ENCODE measurements around the gene AMH.
"Not testable (repeated sequence)": the region's sequence is repeated elsewhere in the genome, so short reads cannot be mapped to it uniquely, and the experiment has no call there.

The AMH gene

DNA sequence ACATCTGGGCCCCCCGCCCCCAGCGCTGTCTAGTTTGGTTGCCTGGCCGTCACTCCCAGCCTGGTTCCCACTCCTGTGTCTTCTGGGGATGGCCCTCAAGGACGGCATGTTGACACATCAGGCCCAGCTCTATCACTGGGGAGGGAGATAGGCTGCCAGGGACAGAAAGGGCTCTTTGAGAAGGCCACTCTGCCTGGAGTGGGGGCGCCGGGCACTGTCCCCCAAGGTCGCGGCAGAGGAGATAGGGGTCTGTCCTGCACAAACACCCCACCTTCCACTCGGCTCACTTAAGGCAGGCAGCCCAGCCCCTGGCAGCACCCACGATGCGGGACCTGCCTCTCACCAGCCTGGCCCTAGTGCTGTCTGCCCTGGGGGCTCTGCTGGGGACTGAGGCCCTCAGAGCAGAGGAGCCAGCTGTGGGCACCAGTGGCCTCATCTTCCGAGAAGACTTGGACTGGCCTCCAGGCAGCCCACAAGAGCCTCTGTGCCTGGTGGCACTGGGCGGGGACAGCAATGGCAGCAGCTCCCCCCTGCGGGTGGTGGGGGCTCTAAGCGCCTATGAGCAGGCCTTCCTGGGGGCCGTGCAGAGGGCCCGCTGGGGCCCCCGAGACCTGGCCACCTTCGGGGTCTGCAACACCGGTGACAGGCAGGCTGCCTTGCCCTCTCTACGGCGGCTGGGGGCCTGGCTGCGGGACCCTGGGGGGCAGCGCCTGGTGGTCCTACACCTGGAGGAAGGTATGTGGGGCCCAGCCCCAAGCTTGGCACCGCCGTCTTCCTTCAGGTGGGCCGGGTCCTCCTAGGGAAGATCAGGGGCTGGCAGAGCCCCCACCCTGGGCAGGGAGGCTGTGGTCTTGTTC, at the start of gene AMH:
Gene AMH (plus strand): TSS at position 314 of the 857 bp plus-strand sequence. CDS start 10 bp downstream, at position 324.
- no peak for DNase-seq

DNA sequence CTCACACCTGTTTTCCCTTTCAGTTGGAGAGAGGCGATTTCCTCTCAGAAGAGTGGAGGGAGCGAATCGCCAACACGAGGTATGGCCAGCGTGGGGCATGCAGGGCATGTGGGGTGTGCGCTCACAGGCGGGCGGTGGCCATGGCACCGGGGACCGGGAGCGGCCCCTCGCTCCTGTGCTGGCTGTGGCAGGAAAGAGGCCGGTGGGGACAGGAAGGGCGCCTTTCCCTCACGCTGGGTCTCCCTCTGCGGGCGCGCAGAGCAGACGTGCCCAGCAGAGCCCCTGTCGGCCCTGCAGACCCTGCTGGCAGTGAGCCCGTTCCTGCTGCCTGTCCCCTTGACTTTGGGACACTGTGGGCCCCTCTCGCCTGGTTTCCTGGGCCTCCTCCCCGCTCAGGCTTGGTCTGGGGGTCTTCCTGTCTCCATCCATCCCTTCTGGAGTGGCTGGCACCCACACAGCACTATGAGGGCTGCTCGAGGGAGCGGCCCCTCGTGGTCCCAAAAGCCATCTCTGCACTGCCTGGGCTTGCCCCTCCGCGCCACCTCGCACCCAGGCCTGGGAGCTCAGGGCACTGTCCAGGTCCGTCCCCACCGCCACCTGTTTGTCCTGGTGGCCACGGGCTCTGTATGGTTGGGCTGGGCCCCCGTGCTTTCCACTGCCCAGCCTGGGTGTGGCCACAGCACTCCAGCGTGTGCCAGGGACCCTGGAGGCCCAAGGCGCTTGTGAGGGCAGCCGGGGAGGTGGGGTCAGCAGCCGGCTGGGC, 49.1 kb upstream of the AMH start:
- no peak for DNase-seq

DNA sequence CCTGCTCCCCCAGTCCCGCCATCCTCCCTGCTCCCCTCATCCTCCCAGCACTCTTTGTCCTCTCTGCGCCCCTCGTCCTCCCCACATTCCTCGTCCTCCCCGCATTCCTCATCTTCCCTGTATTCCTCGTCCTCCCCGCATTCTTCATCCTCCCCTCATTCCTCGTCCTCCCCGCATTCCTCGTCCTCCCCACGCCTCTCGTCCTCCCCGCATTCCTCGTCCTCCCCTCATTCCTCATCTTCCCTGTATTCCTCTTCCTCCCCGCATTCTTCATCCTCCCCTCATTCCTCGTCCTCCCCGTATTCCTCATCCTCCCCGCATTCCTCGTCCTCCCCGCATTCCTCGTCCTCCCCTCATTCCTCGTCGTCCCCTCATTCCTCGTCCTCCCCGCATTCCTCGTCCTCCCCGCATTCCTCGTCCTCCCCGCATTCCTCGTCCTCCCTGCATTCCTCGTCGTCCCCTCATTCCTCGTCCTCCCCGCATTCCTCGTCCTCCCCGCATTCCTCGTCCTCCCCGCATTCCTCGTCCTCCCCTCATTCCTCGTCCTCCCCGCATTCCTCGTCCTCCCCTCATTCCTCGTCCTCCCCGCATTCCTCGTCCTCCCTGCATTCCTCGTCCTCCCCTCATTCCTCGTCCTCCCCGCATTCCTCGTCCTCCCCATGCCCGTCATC, 48.4 kb upstream of the AMH start:
- DNase-seq, result not testable (repeated sequence)

DNA sequence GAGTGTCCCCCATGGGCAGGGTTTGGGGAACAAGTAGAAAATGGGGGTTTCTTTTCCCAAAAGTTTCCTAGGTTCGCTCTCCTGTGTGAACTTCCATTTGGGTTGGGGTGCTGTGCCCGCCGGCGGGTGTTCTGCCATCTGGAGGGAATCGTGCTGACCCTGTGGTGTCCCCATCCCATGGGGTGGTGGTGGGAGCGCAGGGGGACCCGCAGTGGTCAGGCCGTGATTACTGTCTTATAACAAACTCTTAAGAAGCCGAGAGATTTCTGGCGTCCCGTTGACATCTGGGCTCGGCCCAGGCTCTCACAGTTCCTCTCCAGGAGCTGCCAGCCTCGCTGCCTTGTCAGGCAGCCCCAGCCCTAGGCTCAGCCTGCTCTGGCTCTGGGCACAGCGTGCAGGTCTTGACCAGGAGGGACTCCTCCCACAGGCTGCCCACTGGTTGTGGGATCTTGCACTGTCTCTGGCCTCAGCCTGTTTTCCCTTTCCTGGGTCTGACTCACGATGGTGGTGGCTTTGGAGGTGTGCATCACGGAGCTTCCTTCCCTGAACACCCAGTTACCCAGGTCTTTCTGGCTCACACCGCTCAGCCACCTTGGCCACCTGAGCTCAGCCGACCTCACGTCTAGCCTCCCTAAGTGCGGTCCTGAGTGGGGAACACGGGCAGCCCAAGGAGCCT, 47.5 kb upstream of the AMH start:
- no peak for DNase-seq

DNA sequence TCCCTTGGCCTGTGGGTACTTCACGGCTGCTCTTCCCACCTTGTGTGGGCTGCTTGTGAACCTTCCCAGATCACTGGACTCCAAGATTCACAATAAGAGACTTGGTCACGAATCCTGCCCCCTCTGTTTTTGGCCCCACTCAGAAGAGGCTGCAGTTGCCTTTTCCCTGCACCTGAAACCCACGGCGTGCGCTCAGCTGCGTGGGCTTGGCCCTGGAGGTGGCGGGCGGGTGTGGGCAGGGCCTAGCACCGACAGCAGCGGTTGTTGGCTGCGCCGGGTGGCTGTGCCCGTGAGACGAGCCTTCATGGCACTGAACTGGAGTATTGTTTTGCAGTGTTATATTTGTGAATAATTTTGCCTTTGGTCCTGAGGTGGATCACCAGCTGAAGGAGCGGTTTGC, 46.8 kb upstream of the AMH start:
- DNase-seq, result no peak

DNA sequence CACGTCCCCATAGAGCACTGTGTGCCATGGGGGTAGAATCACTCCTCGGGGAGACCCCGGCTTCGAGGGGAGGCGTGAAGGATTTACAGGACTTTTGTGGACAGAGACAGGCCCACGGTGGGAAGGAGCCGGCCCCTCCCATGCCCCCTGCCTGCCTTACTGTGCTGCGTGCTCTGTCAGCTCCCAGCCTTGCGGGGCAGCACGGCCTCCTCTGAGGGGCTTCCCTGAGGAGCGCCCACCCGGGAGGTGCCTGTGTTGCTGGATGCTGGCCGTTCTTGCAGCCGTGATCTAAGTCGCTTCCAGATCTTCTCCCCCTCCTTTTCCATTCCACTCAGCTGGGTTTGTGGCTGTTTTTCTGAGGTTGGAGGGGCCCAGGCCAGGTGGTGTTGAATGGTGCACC, 42.1 kb upstream of the AMH start:
- no peak for DNase-seq

DNA sequence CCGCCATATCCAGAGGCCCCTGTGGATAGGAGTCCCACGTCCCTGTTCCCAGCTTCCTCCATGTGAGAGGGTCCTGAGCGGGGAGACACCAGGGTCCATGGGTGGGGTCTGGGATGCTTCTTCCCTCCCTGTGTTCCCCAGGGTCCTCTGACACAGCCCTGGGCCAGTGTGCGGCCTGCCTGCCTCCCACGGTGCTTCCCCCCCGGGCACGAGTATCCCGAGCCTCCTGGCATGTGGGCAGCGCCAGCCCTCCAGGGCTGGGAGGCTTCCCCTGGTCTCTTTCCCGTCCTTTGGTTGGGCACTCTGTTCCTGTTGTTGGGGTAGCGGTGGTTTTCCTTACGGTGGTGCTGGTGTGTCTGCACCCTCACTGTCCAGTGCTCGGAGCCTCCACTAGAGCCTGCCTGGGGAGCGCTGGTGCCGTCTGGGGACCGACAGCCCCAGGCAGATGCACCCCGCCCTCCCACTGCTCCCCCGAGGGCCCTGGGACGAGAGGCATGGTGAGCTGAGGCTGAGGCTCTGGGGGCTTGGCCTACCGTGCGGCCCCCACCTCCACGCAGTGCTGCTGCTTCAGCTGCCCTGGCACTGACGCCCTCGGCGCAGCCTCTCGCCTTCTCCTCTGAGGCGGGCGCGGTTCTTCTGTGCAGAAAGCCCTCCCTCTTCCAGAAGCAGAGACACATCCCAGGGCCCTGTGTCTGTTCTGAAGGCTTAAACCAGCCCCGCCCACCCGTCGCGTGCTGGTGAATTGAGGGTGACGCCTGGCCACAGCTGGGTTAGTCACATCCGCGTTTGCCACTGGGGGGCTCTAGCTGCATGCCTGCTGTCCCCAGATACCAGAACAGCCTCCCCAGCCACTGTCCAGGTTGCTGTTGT, 40.9 kb upstream of the AMH start:
- no peak for DNase-seq

DNA sequence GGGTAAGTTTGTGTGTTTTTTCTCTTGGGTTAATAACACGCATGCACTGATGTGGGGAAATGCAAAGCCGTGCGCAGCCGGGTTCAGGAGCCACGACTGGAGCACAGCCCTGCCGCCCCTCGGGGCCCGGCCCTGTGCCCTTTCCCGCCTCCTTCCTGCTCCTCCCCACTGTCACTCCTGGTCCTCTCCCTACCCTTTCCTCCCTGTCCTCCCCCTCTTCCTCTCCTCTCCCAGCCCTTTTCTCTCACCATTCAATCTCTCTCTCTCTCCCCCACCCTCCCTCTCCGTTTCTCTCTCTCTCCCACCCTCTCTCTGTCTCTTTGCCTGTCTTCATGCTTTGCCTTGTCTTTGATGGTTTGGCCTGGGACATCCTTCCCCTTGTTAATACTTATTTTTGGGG, 40.1 kb upstream of the AMH start:
- DNase-seq, result no peak

DNA sequence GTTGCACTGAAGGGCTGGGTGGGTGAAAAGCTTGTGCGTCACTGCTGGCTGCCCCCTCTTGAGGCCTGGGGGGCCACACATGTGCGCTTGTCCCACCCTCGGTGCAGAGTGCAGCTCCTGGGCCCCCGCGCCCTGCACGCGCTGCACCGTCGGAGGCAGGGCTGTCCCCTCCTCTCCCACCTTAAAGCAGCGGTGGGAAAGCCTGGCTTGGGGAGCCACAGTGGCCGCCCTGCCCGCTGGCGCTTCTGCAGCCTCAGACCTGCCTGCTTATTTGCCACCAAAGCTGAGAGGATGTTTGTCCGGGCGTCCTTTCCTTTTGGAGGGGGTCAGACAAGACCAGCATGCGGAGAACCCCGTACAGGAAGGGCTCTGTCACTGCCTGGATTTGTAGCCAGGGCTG, 39.7 kb upstream of the AMH start:
- no peak for DNase-seq

DNA sequence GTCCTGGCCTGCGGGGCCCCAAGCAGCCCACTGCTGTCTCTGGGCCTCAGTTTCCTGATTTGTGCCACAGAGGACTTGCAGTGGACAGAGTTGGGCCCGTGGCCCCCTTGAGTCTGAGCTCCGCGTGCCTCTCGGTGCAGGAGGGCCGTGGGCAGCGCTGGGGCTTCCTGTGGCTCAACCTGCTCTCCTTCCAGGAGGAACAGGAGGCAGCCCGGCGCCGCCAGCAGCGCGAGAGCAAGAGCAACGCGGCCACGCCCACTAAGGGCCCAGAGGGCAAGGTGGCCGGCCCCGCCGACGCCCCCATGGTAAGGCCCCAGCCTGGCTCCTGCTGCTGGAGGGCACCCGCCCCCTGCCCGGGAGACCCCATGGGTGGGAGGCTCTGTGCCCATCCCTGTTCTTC, 38.9 kb upstream of the AMH start:
- no peak for DNase-seq

DNA sequence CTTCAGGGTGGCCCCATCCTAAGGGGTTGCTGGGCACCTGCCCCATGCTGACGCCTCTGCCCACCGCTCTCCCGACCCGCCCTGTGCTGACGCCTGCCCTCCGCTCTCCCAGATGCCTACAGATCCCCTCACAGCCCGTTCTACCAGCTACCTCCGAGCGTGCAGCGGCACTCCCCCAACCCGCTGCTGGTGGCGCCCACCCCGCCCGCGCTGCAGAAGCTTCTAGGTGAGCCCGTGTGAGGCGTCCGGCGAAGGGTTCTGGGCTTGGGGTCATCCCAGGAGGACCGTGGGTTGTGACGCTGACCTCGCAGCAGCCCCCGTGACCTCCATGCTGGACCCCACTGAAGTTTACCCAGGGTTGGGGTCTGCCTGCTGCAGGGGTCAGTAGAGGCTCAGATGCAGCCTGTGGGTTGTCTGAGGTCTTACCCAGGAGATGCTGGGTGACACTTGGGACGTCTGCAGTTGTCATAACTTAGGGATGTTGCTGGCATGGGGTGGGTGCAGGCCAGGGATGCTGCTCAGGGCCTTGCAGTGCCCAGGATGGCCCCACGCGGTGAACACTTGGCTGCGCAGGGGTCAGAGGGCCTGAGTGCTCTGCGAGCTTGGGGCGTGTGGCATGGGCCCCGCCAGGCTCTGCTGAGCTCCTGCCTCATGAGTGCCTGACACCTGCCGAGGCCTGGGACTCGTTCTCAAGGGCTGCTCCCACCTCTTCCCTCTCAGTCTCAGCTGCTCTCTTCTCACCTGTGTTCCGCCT, 38.0 kb upstream of the AMH start:
- DNase-seq, result no peak

DNA sequence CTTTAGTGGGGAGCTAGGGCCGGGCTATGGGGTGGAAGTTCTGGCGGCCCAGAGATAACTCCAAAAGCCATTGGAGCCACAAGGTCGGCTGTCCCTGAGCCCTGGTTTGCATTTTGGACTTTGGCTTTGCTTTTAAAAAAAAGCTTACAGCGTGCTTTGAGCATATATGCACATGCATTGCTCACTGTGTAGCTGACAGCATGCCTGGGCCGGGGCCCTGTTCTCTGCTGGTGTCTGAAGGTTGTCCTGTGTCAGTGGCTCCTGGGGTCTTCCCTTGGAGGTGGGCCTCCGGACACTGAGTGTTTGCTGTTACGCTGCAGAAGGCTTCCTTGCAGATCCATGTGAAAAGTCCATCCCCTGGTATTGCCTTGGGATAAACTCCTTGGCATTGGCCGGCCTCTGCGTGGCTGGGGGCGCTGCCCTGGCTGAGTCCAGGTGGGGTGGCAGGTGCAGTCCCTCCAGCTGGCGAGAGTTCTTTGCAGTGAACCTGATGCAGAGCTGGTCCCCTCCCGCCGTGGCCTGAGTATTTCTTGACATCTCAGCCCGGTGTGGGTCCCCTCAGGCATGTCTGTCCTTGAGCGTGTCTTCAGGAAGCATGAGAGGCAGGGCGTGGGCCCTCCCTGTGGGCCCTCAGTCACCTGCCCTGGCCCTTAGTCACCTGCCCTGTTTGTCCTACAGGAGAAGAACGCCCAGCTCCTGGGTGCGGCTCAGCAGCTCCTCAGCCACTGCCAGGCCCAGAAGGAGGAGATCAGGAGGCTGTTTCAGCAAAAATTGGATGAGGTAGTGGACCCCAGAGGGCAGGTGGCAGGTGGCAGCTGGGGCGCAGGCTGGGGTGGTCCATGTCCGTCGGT, 36.0 kb upstream of the AMH start:
- no peak for DNase-seq

DNA sequence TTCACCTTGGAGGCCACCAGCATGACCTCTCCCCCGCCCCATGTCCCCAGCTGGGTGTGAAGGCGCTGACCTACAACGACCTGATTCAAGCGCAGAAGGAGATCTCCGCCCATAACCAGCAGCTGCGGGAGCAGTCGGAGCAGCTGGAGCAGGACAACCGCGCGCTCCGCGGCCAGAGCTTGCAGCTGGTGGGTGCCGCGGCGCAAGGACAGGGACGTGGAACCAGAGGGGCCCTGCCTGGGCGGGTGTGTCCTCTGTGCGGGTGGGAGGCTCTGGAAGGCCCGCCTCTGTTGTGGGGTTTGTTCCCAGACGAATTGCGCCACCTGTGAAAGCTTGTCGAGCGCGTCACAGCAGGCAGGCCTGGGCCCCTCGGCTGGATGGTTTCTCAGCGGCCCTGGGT, 35.3 kb upstream of the AMH start:
- no peak for DNase-seq

DNA sequence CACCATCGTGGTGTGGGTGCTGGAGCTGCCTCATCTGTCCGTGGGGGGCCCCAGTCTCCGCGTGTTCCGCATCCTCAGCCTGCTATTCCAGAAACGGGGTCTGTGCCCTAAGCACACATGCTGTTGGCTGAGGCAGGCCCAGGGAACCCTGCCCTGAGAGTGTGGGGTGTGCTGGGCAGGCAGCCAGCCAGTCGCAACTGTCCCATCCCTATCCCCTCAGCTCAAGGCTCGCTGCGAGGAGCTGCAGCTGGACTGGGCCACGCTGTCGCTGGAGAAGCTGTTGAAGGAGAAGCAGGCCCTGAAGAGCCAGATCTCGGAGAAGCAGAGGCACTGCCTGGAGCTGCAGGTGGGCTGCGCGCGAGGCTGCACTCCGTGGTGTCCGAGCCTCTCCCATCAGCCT, 34.9 kb upstream of the AMH start:
- DNase-seq, result no peak

DNA sequence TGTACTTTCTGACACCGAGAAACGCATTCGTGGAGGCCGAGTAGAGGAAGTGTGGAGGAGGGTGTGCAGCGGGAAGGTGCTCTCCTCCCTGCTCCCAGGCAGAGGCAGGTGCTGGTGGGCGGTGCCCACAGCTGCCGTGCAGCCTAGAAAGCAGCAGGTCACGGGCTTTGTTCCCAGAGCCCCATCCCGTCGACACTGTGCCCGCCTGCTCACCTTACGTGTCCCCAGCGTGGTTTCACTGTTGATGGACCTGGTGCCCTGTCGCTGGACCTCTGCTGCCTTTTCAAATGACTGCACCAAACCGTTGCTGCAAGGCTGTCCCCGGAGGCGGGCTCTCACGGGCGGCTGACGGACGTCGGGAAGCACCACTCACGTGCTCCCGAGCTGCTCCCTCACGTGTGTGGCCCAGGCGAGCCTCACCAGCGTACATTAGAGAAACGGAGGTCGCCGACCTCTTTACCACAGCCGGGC, 33.8 kb upstream of the AMH start:
- DNase-seq, result peak; percentile 73 to 83

DNA sequence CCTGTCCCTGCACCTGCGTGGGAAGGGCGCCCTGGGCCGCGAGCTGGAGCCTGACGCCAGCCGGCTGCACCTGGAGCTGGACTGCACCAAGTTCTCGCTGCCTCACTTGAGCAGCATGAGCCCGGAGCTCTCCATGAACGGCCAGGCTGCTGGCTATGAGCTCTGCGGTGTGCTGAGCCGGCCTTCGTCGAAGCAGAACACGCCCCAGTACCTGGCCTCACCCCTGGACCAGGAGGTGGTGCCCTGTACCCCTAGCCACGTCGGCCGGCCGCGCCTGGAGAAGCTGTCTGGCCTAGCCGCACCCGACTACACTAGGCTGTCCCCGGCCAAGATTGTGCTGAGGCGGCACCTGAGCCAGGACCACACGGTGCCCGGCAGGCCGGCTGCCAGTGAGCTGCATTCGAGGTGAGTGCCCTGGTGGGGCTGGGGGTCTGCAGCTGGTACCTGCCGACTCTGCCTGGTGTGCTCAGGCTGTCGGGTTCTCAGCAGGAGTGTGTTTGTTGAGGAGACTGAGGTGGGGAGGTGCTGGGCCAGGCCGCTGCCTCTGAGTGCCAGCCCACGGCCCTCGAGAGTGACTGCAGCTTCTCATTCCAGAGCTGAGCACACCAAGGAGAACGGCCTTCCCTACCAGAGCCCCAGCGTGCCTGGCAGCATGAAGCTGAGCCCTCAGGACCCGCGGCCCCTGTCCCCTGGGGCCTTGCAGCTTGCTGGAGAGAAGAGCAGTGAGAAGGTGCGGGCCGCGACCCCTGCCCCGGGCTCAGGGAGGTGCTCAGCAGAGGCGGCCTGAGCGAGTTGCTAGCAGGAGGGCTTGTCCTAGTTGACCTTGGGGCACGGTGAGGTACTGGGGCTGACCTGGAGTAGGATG, 32.5 kb upstream of the AMH start:
- no peak for DNase-seq

DNA sequence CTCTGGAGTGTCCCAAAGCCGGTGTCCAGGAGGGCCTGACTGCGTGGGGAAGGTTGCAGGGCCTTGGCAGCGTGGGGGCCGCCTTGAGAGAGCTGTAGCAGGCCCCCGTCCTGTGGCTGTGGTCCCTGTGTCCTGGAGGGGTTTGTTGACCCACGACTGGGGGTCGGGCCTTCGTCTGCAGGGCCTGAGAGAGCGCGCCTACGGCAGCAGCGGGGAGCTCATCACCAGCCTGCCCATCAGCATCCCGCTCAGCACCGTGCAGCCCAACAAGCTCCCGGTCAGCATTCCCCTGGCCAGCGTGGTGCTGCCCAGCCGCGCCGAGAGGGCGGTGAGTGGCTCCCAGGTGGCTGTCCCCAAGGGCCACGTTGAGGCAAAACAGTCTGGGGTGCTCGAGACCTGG, 31.5 kb upstream of the AMH start:
- no peak for DNase-seq

DNA sequence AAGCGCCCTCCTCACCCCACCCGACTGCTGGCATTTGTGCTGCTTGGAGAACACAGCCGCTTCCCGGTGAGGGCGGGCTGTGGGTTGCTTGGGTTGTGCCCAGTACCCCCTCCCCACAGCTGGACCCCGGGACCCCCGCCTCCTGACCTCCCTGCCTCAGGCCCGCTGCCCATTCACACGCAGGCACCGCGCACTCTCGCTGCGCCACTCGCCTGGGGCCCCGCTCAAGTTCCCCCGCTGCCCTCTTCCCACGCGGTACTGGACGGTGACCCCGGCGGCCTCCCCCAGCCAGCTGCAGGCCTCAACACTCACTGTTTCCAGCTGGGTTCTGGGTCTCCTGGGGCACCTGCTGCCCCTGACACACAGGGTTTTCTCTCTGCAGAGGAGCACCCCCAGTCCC, 29.4 kb upstream of the AMH start:
- no peak for DNase-seq

DNA sequence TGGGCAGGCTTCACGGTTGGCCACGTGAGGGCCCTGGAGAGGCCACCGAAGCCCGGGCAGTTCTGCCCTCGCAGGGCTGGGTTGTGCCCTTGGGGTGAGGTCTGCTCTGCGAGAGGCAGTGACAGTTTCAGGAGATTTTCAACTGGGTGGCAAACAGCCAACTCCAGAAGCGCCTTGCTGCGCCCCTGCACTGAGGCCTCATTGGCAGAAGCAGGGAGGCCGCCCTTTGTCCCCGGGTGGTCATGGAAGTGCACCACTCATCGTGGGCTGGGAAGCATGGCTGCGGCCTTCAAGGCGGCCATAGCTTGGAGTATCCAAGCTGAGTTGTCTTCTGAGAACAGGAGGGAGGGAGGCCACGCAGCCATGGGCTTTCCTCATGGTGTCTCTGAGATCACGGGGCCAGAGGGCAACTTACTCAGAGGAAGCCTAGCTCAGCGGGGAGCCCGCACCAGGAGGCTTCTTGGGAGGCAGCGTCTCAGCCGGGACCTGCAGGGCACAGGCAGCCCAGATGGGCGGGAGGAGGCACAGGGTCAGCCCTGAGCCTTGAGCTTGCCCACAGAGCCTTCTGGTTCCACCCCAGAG, 27.8 kb upstream of the AMH start:
- DNase-seq, result no peak

Data from NCI-H187 (cell line).